MCF 10A (cell line): ENCODE measurements around the gene C15orf61. TPM values are rescaled to one million over a fixed set of nuclear protein-coding genes. Genes with fewer than 3 reads are reported as not detected.

ENCODE experiments used
- BruUV-seq: library from RNA; stranded (reverse); fragments of 400-500 nt; replicated peaks from 2 replicates; lab custom pipeline; 2021; lab: Mats Ljungman, UMichigan
- CTCF ChIA-PET: fragments of 300-600 bp; sonication (Branson Sonifier 250); formaldehyde crosslinking; extraction: SDS; loops from one replicate; lab custom pipeline; 2021; ENCODE audit warnings: antibody characterized with exemption, inconsistent platforms; lab: Yijun Ruan, JAX
- POLR2A ChIA-PET: fragments of 300-600, 350-650 bp; sonication (Branson Sonifier 250); formaldehyde crosslinking; extraction: SDS; loops from one replicate; lab custom pipeline; 2020; ENCODE audit warnings: antibody characterized with exemption, inconsistent platforms; lab: Yijun Ruan, JAX
- DNase-seq: peaks from one replicate; pipeline ENCODE4 v3.0.0-alpha.2; 2018; ENCODE audit not compliant: unreplicated experiment
- H3K27ac Mint-ChIP-seq: one replicate; pipeline ENCODE4 v1.8.0; 2022; ENCODE audit warnings: mild to moderate bottlenecking, low read depth, mixed read lengths; ENCODE audit not compliant: unreplicated experiment
- H3K27me3 Mint-ChIP-seq: one replicate; pipeline ENCODE4 v1.8.0; 2022; ENCODE audit warnings: mixed read lengths; ENCODE audit not compliant: insufficient read depth, unreplicated experiment
- H3K36me3 Mint-ChIP-seq: one replicate; pipeline ENCODE4 v1.8.0; 2022; ENCODE audit warnings: mild to moderate bottlenecking, moderate library complexity, mixed read lengths; ENCODE audit not compliant: insufficient read depth, unreplicated experiment
- H3K4me1 Mint-ChIP-seq: one replicate; pipeline ENCODE4 v1.8.0; 2022; ENCODE audit warnings: mixed read lengths; ENCODE audit not compliant: insufficient read depth, unreplicated experiment
- H3K4me3 Mint-ChIP-seq: one replicate; pipeline ENCODE4 v1.8.0; 2022; ENCODE audit warnings: mild to moderate bottlenecking, moderate library complexity, mixed read lengths; ENCODE audit not compliant: unreplicated experiment
- H3K9me3 Mint-ChIP-seq: one replicate; pipeline ENCODE4 v1.8.0; 2022; ENCODE audit warnings: mixed read lengths; ENCODE audit not compliant: unreplicated experiment
- intact Hi-C: fragments of 100-400 bp; cut with micrococcal nuclease; formaldehyde crosslinking; loops from 2 replicates; pipeline ENCODE4 v1.14.1; 2022
- total RNA-seq: library from RNA; stranded (reverse); gene quantifications from 2 replicates; pipeline ENCODE4 v1.2.3, GENCODE V29; 2022
- TF ChIP-seq, protein P1 (sequence below): fragments of 200-600 bp; IDR thresholded peaks from one replicate; pipeline ENCODE4 v1.8.0; 2022; ENCODE audit warnings: antibody characterized with exemption, mild to moderate bottlenecking; ENCODE audit not compliant: unreplicated experiment

C15orf61 gene
- total RNA-seq, 1 experiment from 2014 or later: 10.5 TPM

DNA sequence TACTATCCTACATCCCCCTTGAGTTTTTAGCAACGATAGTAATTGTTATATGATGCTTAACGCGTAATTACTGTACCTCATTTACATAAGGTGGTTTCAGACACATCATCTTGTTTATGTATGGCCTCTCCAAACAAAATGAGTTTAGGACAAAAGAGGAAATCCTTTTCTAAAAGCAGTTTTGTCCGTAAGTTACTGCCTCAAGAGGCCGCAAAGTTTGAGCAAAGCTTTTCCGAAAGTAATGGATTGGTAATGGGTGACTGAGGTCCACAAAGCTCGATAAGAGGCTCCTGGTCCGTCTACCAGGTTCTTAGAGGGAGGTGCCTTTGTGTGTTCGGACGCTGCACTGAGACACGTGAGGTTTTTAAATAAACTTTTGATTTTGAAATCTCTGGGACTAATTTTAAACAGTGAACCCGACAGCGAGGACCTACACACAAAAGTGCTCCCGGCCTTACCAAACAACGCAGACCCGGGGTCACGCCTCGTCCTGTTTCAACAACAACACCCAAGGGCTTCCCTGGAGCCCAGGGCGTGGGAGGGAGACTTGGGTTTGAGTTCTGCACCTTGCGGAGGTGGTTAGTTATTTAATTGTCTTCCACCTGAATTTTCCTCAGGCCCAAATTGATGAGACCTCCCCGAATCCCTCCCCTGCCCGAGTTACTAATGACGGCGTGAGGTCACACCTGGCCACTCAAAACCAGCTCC is 456 bp upstream of the C15orf61 start:
- Mint-ChIP-seq H3K27ac (peak overlapping the region; percentile 59), H3K36me3 (peaks cover 18% of the 10 kb centered on the region), H3K27me3 (no peaks in the 10 kb centered on the region), H3K4me3 (peak overlapping the region; percentile 74), H3K4me1 (peaks cover 13% of the 10 kb centered on the region), H3K9me3 (no peaks in the 10 kb centered on the region)
- no peak for DNase-seq
- ChIA-PET POLR2A (interaction anchor here (0.6 to 5.0 kb wide), 24 partner anchors 9 to 778 kb away, joined by 3 to 91 read pairs (median 4); partner anchors contain the start of gene MAP2K5), CTCF (interaction anchor here (0.5 to 1.2 kb wide), 4 partner anchors 19 to 476 kb away, joined by 3 to 5 read pairs (median 4); no protein-coding TSS in a partner anchor)
- intact Hi-C loops: loop anchor here (1.0 to 5.0 kb wide), 2 partner anchors 227 to 314 kb away; no protein-coding TSS in a partner anchor
- BruUV-seq: TSS peak; percentile 82
- TF ChIP-seq, protein P1, sequence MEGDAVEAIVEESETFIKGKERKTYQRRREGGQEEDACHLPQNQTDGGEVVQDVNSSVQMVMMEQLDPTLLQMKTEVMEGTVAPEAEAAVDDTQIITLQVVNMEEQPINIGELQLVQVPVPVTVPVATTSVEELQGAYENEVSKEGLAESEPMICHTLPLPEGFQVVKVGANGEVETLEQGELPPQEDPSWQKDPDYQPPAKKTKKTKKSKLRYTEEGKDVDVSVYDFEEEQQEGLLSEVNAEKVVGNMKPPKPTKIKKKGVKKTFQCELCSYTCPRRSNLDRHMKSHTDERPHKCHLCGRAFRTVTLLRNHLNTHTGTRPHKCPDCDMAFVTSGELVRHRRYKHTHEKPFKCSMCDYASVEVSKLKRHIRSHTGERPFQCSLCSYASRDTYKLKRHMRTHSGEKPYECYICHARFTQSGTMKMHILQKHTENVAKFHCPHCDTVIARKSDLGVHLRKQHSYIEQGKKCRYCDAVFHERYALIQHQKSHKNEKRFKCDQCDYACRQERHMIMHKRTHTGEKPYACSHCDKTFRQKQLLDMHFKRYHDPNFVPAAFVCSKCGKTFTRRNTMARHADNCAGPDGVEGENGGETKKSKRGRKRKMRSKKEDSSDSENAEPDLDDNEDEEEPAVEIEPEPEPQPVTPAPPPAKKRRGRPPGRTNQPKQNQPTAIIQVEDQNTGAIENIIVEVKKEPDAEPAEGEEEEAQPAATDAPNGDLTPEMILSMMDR: no peak

DNA sequence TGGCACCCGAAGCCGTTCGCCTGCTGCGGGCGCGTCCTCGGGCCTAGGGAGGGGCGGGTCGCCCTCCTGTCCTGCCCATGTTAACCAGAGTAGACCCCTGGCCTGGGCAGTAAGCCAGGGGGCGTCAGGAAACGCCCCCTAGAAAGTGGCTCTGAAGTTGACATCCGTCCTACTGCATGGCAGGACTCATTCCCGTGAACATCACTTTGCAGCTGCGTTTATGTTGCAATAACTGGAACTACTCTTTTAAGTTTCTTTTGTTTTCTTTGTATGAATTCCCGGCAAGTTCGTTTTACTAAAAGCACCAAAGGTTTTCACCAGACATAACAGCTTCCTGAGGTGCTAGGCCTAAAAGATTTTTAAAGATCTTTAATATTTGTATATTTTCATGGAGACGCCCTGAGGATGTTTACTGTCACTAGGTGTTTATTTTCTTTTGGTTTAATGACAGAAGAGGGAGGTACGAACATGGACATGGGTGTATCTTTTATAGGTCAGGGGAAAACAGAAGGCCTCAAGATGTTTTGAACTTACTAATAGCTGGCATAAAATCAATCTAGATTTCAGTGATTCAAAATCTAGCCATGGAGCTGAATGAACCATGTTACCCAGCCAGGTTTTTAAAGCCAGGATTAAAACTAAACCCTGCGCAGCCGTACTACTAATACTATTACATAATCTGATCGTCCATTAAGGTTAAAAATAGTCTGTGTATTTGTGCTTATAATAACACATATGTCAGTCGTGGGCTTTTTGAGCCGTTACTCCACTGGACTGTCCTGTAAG is 1.0 kb downstream of the C15orf61 start:
- H3K27me3 Mint-ChIP-seq: no peaks in the 10 kb centered on the region
- TSS peak; percentile 58 for BruUV-seq
- TF ChIP-seq, protein P1: no peak
- peak overlapping the region; percentile 59 for H3K27ac Mint-ChIP-seq
- peak overlapping the region; percentile 74 for H3K4me3 Mint-ChIP-seq
- POLR2A ChIA-PET: interaction anchor here (0.6 to 5.0 kb wide), 23 partner anchors 8 to 759 kb away, joined by 3 to 91 read pairs (median 3); partner anchors contain the start of genes FEM1B, MAP2K5 and SMAD3
- H3K36me3 Mint-ChIP-seq: peaks cover 13% of the 10 kb centered on the region
- CTCF ChIA-PET: interaction anchor here (0.9 kb wide), 1 partner anchor 11 kb away, joined by 3 read pairs; no protein-coding TSS in a partner anchor
- no peaks in the 10 kb centered on the region for H3K9me3 Mint-ChIP-seq
- peak; percentile 50 for DNase-seq
- intact Hi-C loops: loop anchor here (5.0 kb wide), 1 partner anchor 225 kb away; no protein-coding TSS in a partner anchor
- H3K4me1 Mint-ChIP-seq: peaks cover 13% of the 10 kb centered on the region

DNA sequence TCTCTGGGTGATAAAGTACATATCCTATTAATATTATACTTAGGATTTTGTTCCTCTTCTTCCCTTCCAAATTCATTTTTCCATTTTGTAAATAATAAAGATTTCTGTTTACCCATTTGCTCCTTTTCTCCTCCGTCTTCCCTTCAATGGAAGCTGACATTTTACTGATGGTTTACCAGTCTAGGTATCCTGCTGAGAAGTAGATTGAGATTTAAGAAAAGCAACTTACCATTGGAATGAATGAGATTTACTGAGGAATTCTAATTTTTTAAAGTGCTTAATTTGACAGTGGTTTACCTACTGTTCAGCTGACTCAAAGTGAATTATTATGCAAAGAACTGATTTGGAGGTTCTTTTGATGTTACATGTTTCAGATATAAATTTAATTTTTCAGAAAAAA is 2.4 kb downstream of the C15orf61 start:
- ChIA-PET POLR2A (interaction anchor here (1.7 to 2.3 kb wide), 3 partner anchors 10 to 18 kb away, joined by 7 to 35 read pairs (median 8); partner anchors contain the start of gene MAP2K5), CTCF (no interaction called here)
- Mint-ChIP-seq H3K4me3 (peak overlapping the region; percentile 74), H3K4me1 (peaks cover 13% of the 10 kb centered on the region), H3K27ac (peak overlapping the region; percentile 59), H3K9me3 (no peaks in the 10 kb centered on the region), H3K27me3 (no peaks in the 10 kb centered on the region), H3K36me3 (peaks cover 22% of the 10 kb centered on the region)
- no TSS peak for BruUV-seq
- TF ChIP-seq, protein P1: no peak
- intact Hi-C loops: loop anchor here (5.0 kb wide), 1 partner anchor 224 kb away; no protein-coding TSS in a partner anchor
- no peak for DNase-seq
